ENCODE measurements around the gene RASSF7. TPM values are rescaled to one million over a fixed set of nuclear protein-coding genes. Genes with fewer than 3 reads are reported as not detected.

The RASSF7 gene
- total and polyA plus RNA-seq, 4 donors = 5.6 to 9.9 (median 8.5) TPM

DNA sequence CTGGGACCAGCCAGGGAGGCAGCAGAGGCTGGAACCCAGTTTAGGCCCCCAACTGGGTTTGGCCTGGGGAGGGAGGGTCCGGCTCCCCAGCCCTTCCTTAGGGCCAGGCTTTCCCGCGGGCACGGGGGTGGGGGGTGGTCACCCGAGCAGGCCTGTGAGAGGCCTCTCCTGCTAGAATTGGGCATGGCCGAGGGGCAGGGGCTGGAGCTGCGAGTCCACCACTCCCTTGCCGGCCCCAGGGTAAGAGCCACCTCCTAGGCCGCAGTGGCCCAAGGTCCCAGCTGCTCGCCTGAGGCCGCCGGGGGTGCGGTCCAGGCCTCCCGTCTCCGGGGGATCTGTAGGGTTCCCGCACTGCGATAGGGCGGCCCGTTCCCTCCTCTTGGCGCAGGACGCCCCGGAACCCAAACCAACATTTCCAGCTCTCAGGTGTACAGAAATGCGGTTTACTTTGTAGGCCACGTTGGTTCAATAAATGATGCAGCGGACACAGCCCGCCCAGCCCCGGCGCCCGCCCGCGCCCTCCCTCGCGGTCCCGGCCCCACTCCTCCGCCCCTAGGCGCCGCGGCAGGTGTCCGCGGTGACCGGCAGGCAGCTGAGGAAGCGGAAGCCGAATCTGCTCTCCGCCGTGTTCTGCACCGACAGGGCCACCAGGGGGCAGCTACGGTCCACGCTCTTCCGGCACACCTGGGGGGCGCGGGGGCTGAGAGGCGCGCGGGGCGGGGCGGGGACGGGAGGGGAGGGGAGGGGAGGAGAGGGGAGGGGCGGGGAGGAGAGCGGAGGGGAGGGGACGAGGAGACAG lies 6.1 kb upstream of the RASSF7 start:
- Histone ChIP-seq H3K4me1 (ENCODE audit: control insufficient read depth in 1 of 2, insufficient read depth in 2 of 2, low read length in 2 of 2) (no peaks in the 10 kb centered on the region), H3K27me3 (ENCODE audit: control insufficient read depth in 1 of 2, insufficient read depth in 2 of 2, low read length in 1 of 2) (no peaks in the 10 kb centered on the region), H3K27ac (ENCODE audit: low read depth in 1 of 2, low read length in 2 of 2) (no peak overlapping the region), H3K4me3 (ENCODE audit: low read length in 2 of 2) (no peak overlapping the region), H3K36me3 (ENCODE audit: control insufficient read depth in 1 of 2, insufficient read depth in 2 of 2, low read length in 1 of 2) (no peaks in the 10 kb centered on the region), H3K9me3 (ENCODE audit: control insufficient read depth, low read length) (no peaks in the 10 kb centered on the region)
- DNase-seq (peak in 1 of 2 donors; percentile 88), ATAC-seq (ENCODE audit: low FRiP score) (peak; percentile 61)
- WGBS, 2 donors = 11% methylated on average over 37 to 58 of the region's 60 CpGs
- intact Hi-C loops (cut with DNase I) = loop anchor here (2.0 to 10.0 kb wide), 2 partner anchors 174 to 220 kb away; partner anchors contain the start of gene GATD1 (in 1 of the 2)

DNA sequence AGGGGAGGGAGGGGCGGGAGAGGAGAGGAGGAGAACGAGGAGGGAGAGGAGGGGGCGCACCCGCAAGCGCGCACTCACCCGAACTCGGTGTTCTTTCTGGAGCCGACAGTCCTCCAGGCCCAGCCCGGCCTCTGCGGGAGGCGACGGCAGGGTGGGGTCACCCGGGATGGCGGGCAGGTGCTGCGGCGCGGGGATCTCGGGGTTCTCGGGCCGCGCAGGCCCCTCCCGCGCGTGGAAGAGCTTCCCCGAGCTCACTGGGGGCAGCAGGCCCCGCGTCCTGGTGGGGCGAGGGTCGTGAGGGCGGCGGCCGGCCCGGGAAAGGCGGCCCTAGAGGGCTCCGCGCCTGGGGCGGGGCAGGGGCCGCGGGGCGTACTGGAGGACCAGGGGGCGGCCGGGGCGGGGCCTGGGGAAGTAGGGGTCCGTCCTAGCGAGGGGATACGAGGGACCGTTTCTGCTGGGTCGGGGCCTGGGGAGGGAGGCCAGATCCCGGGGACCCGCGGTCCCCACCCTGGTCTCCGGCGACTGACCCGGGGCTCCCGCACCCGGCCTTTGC lies 5.5 kb upstream of the RASSF7 start:
- no peaks in the 10 kb centered on the region for H3K9me3 ChIP-seq (ENCODE audit: control insufficient read depth, low read length)
- no peak overlapping the region for H3K27ac ChIP-seq (ENCODE audit: low read depth in 1 of 2, low read length in 2 of 2)
- H3K4me3 ChIP-seq (ENCODE audit: low read length in 2 of 2) = no peak overlapping the region
- ATAC-seq (ENCODE audit: low FRiP score) (no peak), DNase-seq (no peak)
- no peaks in the 10 kb centered on the region for H3K4me1 ChIP-seq (ENCODE audit: control insufficient read depth in 1 of 2, insufficient read depth in 2 of 2, low read length in 2 of 2)
- no peaks in the 10 kb centered on the region for H3K27me3 ChIP-seq (ENCODE audit: control insufficient read depth in 1 of 2, insufficient read depth in 2 of 2, low read length in 1 of 2)
- intact Hi-C loops (cut with DNase I) = loop anchor here (2.0 to 10.0 kb wide), 2 partner anchors 173 to 219 kb away; partner anchors contain the start of gene GATD1 (in 1 of the 2)
- H3K36me3 ChIP-seq (ENCODE audit: control insufficient read depth in 1 of 2, insufficient read depth in 2 of 2, low read length in 1 of 2) = no peaks in the 10 kb centered on the region
- WGBS, 2 donors = 2 to 4% methylated on average over 21 to 57 of the region's 57 CpGs

DNA sequence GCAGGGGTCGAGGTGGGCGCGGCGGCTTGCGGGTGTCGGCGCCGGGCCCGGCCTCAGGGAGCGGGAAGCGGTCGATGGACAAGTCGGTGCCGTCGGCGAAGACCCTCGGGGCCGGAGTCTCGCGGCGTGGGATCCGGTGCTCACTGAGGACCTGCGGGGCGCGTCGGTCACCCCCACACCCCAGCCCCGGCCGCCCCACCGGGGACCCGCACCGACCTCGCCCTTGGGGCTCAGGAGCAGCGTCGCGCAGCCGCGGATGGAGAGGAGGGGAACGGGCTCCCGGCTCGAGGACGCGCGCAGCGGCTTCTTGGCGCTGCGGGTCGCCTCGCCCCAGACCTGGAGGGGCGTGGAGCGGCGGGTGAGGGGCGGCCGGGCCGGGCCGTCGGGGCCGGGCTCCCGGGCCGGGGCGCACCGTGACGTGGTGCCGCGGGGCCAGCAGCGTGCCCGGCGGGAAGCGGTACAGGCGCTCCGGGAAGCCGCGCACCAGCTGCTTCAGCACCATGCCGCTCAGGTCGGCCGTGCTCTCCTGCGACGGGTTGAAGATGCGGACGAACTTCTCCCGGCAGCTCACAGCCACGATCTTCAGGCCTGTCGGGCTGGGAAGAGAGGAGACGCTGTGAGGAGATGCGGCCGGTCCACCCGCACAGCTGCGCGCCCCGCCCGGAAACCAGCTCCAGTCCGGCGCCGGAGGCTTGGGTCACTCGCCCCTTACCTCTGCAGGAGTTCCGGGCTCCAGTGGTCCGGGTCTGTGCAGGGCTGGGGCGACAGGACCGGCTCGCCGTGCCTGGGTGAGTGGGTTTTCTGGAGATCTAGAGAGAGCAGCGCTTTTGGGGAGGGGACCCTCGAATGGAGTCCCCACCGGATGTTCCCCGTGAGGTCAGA lies 4.7 kb upstream of the RASSF7 start:
- 7 to 8% methylated on average over 67 to 104 of the region's 104 CpGs for WGBS, 2 donors

DNA sequence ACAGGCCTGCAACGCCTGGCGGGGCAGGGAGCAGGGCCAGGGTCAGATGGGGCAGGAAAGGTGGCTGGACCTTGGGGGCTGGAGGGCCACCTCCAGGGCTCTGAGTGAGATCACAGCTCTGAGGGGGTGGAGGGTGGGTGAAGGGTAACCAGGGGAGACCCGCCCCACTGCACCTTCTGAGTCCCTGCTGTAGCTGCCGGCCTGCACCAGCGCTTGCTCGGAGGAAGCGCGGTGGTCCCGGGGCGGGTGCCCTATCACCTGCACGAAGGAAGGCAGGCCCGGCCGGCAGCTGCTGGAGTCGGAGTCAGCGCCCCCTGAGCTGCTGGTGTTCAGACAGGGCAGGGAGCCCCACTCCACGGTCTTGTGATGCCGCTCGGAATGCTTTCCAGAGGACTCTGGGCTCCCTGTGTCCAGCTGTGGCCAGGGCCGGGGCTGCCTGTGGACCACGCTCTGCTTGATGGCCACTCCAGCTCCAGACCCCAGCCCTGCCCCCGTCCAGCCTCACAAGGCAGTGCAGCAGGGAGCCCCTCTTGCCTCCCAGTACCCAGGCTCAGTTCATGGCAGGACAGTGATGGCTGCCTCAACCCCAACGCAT lies 4.0 kb upstream of the RASSF7 start:
- Histone ChIP-seq H3K4me3 (ENCODE audit: low read length in 2 of 2) (no peak overlapping the region), H3K27me3 (ENCODE audit: control insufficient read depth in 1 of 2, insufficient read depth in 2 of 2, low read length in 1 of 2) (no peaks in the 10 kb centered on the region), H3K36me3 (ENCODE audit: control insufficient read depth in 1 of 2, insufficient read depth in 2 of 2, low read length in 1 of 2) (no peaks in the 10 kb centered on the region), H3K9me3 (ENCODE audit: control insufficient read depth, low read length) (no peaks in the 10 kb centered on the region), H3K27ac (ENCODE audit: low read depth in 1 of 2, low read length in 2 of 2) (no peak overlapping the region), H3K4me1 (ENCODE audit: control insufficient read depth in 1 of 2, insufficient read depth in 2 of 2, low read length in 2 of 2) (no peaks in the 10 kb centered on the region)
- WGBS, 2 donors = 80 to 83% methylated on average over 22 of the region's 22 CpGs
- ATAC-seq (ENCODE audit: low FRiP score) (no peak), DNase-seq (no peak)
- intact Hi-C loops (cut with DNase I) = loop anchor here in 1 of 2 donors (10.0 kb wide), 1 partner anchor 218 kb away; the partner anchor contains the start of gene GATD1

More for the DNA sequence above, 4.7 kb upstream of the RASSF7 start:
- no peaks in the 10 kb centered on the region for H3K4me1 ChIP-seq (ENCODE audit: control insufficient read depth in 1 of 2, insufficient read depth in 2 of 2, low read length in 2 of 2)
- H3K27me3 ChIP-seq (ENCODE audit: control insufficient read depth in 1 of 2, insufficient read depth in 2 of 2, low read length in 1 of 2) = no peaks in the 10 kb centered on the region
- ATAC-seq (ENCODE audit: low FRiP score) (no peak), DNase-seq (no peak)
- no peak overlapping the region for H3K4me3 ChIP-seq (ENCODE audit: low read length in 2 of 2)
- no peaks in the 10 kb centered on the region for H3K9me3 ChIP-seq (ENCODE audit: control insufficient read depth, low read length)
- no peaks in the 10 kb centered on the region for H3K36me3 ChIP-seq (ENCODE audit: control insufficient read depth in 1 of 2, insufficient read depth in 2 of 2, low read length in 1 of 2)
- H3K27ac ChIP-seq (ENCODE audit: low read depth in 1 of 2, low read length in 2 of 2) = no peak overlapping the region
- intact Hi-C loops (cut with DNase I) = loop anchor here (2.0 to 10.0 kb wide), 2 partner anchors 173 to 219 kb away; partner anchors contain the start of gene GATD1 (in 1 of the 2)

DNA sequence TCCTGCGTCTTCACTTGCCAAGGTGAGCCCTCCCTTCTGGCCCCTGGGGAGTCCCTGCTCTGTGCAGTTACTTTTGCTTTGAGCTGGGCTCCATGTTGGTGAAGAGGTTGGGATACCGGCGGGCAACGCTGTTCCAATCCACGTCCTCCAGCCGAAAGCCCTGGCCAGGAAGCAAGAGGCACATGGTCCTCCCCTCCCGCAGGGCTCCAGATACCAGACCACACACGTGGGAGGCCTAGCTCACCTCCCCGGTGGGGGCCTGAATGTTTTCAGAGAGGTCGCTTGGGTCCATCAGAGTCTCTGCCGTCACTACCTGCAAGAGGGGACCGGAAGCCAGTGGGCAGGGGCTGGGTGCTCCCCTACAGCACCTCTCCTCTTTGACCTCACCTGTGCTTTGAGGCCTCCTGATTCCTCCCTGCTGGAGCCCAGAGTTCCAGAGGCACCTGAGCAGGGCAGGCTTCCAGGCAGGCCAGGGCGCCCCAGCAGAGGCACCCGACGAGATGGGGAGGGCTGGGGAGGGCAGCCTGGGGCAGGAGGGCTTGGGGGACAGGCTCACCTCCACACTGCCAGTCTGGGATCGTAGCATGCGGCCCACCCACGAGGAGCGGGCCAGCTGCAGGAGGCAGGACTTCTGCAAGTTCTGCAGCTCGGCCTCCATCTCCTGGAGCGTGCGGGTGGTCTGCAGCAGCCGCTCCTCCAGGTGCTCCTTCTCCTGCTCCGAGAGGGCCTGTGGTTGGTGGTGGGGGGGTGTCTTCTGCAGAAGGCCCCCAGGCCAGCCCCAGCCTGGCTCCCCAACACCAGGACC lies 3.2 kb upstream of the RASSF7 start:
- Histone ChIP-seq H3K27ac (ENCODE audit: low read depth in 1 of 2, low read length in 2 of 2) (no peak overlapping the region), H3K27me3 (ENCODE audit: control insufficient read depth in 1 of 2, insufficient read depth in 2 of 2, low read length in 1 of 2) (no peaks in the 10 kb centered on the region), H3K36me3 (ENCODE audit: control insufficient read depth in 1 of 2, insufficient read depth in 2 of 2, low read length in 1 of 2) (no peaks in the 10 kb centered on the region), H3K4me1 (ENCODE audit: control insufficient read depth in 1 of 2, insufficient read depth in 2 of 2, low read length in 2 of 2) (no peaks in the 10 kb centered on the region), H3K9me3 (ENCODE audit: control insufficient read depth, low read length) (no peaks in the 10 kb centered on the region), H3K4me3 (ENCODE audit: low read length in 2 of 2) (no peak overlapping the region)
- intact Hi-C loops (cut with DNase I) = loop anchor here in 1 of 2 donors (10.0 kb wide), 1 partner anchor 217 kb away; the partner anchor contains the start of gene GATD1
- no peak for DNase-seq
- ATAC-seq (ENCODE audit: low FRiP score) = no peak
- 90 to 95% methylated on average over 24 of the region's 24 CpGs for WGBS, 2 donors

DNA sequence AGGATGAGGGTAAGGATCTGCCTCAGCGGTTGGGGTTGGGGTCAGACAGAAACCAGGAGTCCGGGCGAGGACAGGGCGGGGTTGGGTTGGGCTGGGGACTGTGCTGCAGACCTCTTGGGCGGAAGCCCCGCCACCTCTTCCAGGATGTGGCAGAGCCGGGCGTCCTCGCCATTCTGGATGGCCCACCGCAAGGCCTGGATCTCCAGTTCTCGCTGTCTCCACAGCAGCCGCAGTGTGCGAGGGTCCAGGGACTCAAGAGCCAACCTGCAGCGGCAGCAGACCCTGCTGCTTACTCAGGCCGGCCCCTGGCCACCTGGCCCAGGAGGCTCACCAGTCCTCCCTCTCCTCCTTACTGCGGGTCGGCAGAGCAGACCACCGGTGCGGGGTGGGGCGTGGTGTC lies 2.3 kb upstream of the RASSF7 start:
- H3K27me3 ChIP-seq (ENCODE audit: control insufficient read depth in 1 of 2, insufficient read depth in 2 of 2, low read length in 1 of 2) = no peaks in the 10 kb centered on the region
- WGBS, 2 donors = 90 to 91% methylated on average over 20 of the region's 20 CpGs
- H3K36me3 ChIP-seq (ENCODE audit: control insufficient read depth in 1 of 2, insufficient read depth in 2 of 2, low read length in 1 of 2) = no peaks in the 10 kb centered on the region
- DNase-seq (no peak), ATAC-seq (ENCODE audit: low FRiP score) (no peak)
- H3K9me3 ChIP-seq (ENCODE audit: control insufficient read depth, low read length) = no peaks in the 10 kb centered on the region
- intact Hi-C loops (cut with DNase I) = loop anchor here in 1 of 2 donors (10.0 kb wide), 1 partner anchor 216 kb away; the partner anchor contains the start of gene GATD1
- no peak overlapping the region for H3K4me3 ChIP-seq (ENCODE audit: low read length in 2 of 2)
- no peak overlapping the region for H3K27ac ChIP-seq (ENCODE audit: low read depth in 1 of 2, low read length in 2 of 2)
- H3K4me1 ChIP-seq (ENCODE audit: control insufficient read depth in 1 of 2, insufficient read depth in 2 of 2, low read length in 2 of 2) = no peaks in the 10 kb centered on the region

DNA sequence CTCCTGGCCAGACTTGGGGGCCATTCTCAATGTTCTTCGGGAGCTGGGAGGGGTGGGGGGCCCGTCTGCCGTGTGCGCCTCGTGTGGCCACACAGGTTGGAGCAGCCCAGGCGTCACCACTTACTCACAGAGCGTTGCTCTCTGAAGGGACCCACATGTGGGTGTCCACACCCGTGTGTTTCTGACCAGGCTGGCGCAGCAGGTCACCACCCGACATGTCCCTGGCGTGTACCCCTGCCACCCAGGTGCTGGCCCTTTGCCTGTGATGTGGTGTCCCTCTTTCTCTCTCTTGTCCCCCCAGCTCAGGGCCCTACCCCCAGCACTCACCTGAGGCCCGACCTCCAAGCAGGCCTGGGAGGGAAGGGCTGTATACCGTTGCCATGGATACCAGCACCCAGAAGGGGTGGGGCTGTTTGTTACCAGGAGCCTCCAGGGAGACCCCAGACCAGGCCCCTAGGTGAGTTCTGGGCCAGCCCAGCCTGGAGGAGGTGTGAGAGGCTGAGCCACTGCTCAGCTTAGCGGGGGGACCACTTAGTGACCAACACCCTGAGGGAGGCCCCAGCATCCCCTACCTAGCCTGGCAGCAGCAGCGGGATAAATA lies 1.6 kb upstream of the RASSF7 start:
- H3K36me3 ChIP-seq (ENCODE audit: control insufficient read depth in 1 of 2, insufficient read depth in 2 of 2, low read length in 1 of 2) = no peaks in the 10 kb centered on the region
- no peak for DNase-seq
- H3K27ac ChIP-seq (ENCODE audit: low read depth in 1 of 2, low read length in 2 of 2) = no peak overlapping the region
- no peak overlapping the region for H3K4me3 ChIP-seq (ENCODE audit: low read length in 2 of 2)
- no peak for ATAC-seq (ENCODE audit: low FRiP score)
- intact Hi-C loops (cut with DNase I) = loop anchor here in 1 of 2 donors (10.0 kb wide), 1 partner anchor 216 kb away; the partner anchor contains the start of gene GATD1
- no peaks in the 10 kb centered on the region for H3K9me3 ChIP-seq (ENCODE audit: control insufficient read depth, low read length)
- H3K4me1 ChIP-seq (ENCODE audit: control insufficient read depth in 1 of 2, insufficient read depth in 2 of 2, low read length in 2 of 2) = no peaks in the 10 kb centered on the region
- H3K27me3 ChIP-seq (ENCODE audit: control insufficient read depth in 1 of 2, insufficient read depth in 2 of 2, low read length in 1 of 2) = no peaks in the 10 kb centered on the region
- WGBS, 2 donors = 85 to 88% methylated on average over 15 of the region's 15 CpGs
